ENCODE results near the gene CACNA1D. TPM values are rescaled to one million over a fixed set of nuclear protein-coding genes. Genes with fewer than 3 reads are reported as not detected.

CACNA1D gene
- total RNA-seq, 2 experiments from 2014 or later, result not detected

DNA sequence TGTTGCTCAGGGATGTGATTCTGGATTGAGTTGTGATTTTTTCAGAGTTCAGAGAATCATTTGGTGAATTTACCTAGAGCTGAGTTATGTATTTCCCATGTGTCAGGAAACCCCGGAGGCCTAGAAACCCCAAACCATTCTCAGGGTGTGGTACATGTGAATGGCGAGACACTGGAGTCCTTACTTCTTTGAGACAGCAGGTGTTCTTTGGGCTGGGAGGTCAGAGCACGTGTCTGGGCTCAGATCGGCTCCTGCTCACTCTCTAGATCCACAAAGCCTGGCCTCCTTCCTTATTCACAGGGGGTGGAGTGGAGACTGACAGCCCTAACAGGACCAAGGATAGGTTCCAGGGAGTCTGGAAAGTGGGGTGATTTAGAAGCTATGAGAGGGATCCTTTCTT, 206.0 kb downstream of the CACNA1D start:
- Mint-ChIP-seq H3K36me3 (ENCODE audit: low read depth) (no peaks in the 10 kb centered on the region), H3K4me1 (ENCODE audit: low read depth) (no peaks in the 10 kb centered on the region), H3K9me3 (no peaks in the 10 kb centered on the region), H3K4me3 (no peak overlapping the region), H3K27ac (no peak overlapping the region), H3K27me3 (ENCODE audit: low read depth) (peaks cover 3% of the 10 kb centered on the region)
- DNase-seq, result no peak
- CTCF ChIA-PET, result interaction anchor here (2.5 kb wide), 1 partner anchor 10 kb away, joined by 7 read pairs; no protein-coding TSS in a partner anchor
- intact Hi-C loops (cut with micrococcal nuclease), result no loop called here

DNA sequence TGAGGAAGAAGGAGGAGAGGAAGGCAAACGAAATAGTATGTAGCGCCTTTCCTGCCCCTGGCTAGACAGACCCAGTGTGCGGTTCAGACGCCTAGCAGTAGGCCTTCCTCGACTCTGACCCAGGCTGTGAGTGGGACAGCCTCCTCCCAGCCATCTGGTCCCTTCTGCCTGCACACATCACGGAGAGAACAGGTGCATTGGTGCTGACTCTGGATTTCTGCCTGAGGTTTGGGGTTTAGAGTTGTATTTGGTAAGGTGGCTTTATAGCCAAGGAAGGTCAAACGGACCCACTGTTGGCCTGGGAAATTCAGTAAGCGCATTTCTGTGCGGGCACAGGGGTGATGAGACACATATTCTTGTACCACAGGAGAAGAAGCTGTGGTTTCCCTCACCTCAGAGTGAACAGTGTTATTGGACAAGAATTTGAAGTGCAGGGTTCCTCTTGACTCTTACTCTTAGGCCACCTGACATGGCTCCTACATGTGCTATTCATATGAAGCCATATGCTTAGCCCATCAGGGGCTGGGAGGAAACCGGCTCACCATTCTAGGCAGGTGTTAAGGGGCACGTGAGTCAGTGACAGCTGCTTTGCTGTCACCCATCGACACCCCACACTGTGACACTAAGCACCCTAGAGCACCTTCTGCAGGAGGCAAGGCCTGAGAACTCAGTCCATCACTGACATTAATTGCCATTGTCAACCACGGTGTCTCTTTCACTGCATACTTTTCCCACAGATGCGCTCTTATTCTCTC, 208.5 kb downstream of the CACNA1D start:
- Mint-ChIP-seq H3K27ac (no peak overlapping the region), H3K36me3 (ENCODE audit: low read depth) (no peaks in the 10 kb centered on the region), H3K4me3 (no peak overlapping the region), H3K4me1 (ENCODE audit: low read depth) (no peaks in the 10 kb centered on the region), H3K9me3 (no peaks in the 10 kb centered on the region), H3K27me3 (ENCODE audit: low read depth) (peaks cover 3% of the 10 kb centered on the region)
- CTCF ChIA-PET, result interaction anchor here (0.6 kb wide), 1 partner anchor 329 kb away, joined by 3 read pairs; no protein-coding TSS in a partner anchor
- DNase-seq, result no peak
- intact Hi-C loops (cut with micrococcal nuclease), result no loop called here

DNA sequence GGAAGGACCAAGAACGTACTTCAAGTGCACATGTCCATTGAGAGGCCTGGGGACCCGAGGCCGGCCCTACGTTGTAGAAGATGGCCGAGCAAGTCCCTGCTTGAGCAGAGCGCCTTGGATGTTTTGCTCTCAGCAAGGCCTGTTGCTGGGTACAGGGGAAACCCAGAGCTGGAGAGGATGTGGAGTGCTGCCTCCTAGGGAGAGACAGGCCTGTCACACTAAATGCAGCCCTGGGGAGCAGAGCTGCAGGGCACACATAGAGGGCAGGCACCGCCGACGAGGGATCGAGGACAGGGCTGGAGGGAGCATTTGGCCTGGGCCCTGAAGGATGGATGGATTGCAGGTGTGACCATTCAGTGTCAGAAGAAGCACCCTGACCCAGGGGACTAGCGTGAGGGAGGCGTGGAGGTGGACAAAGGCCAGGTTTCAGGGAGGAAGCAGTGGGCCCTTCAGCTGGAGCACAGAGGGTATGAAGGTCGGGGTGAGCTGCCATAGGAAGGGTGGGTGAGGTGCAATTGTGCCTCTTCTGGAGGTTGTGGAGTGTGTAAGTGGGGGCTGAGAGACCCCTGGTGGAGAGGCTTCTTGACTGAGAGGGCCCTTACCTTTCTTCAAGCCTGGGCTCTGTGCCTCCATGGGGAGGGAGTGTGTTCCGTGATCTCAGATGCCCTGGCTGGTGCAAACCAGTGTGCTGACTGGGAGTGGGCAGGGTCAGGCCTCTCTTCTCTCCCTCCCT, 209.4 kb downstream of the CACNA1D start:
- CTCF ChIA-PET, result interaction anchor here (0.6 to 1.0 kb wide), 2 partner anchors 14 to 329 kb away, joined by 3 read pairs; no protein-coding TSS in a partner anchor
- H3K4me3 Mint-ChIP-seq, result no peak overlapping the region
- intact Hi-C loops (cut with micrococcal nuclease), result no loop called here

DNA sequence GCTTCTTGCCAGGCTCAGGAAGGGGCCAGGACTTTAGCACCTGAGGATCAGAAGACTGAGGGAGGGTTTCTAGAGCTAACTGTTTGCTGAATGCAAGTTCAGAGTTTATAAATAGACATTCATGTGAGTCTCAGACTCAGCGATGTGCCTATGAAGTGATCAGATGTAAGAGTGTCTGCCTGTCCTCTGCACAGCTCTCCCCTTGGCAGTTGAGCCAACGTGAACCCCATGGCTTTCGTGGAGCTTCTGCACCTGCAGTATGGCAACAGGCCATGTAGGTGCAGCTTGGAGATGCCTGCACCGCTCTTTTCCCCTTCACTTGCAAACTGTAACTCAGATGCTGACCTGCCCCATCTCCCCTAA, 209.9 kb downstream of the CACNA1D start:
- H3K9me3 Mint-ChIP-seq, result no peaks in the 10 kb centered on the region

More for the DNA sequence above, 209.4 kb downstream of the CACNA1D start:
- Mint-ChIP-seq H3K9me3 (no peaks in the 10 kb centered on the region), H3K4me1 (ENCODE audit: low read depth) (no peaks in the 10 kb centered on the region), H3K36me3 (ENCODE audit: low read depth) (no peaks in the 10 kb centered on the region), H3K27me3 (ENCODE audit: low read depth) (peaks cover 3% of the 10 kb centered on the region), H3K27ac (no peak overlapping the region)
- DNase-seq, result no peak

DNA sequence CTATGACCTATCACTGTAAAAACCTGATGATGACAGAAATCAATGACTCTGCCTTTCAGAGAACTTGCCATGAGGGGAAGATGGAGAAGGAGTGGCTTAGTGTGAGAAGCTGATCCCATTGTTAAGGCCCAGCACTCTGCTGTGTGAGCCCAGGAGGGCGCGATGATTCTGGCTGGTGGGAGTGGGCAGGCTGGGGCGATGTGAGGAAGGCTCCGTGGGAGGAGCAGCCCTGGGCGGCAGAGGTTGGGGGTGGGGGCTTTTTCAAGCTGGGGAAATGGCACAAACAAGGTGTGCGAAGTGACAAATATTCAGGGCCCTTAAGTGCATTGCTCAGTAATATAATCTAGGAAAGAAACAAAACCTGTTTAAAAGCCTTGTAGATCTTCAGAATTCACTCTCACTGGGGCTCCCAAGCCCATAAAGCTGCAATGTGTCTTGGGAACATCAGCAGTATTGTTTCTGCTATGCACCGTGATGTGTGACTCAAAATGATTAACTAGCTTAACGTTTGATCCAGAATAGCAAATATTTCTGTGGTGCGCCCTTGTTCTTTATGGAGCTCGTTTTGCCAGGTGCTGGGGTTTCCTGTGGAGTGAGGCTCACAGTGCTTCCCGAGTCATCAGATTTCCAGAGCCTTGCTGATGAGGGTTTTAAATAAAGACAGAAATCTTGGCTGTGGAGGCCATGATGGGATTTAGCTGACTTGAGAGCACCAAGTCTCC, 210.8 kb downstream of the CACNA1D start:
- DNase-seq, result no peak
- intact Hi-C loops (cut with micrococcal nuclease), result no loop called here
- Mint-ChIP-seq H3K4me3 (no peak overlapping the region), H3K27ac (no peak overlapping the region), H3K36me3 (ENCODE audit: low read depth) (no peaks in the 10 kb centered on the region), H3K9me3 (no peaks in the 10 kb centered on the region), H3K4me1 (ENCODE audit: low read depth) (no peaks in the 10 kb centered on the region), H3K27me3 (ENCODE audit: low read depth) (peaks cover 3% of the 10 kb centered on the region)
- CTCF ChIA-PET, result interaction anchor here (0.9 to 1.0 kb wide), 2 partner anchors 12 to 330 kb away, joined by 3 read pairs; no protein-coding TSS in a partner anchor

More for the DNA sequence above, 209.9 kb downstream of the CACNA1D start:
- Mint-ChIP-seq H3K27me3 (ENCODE audit: low read depth) (peaks cover 2% of the 10 kb centered on the region), H3K27ac (no peak overlapping the region), H3K4me3 (no peak overlapping the region), H3K4me1 (ENCODE audit: low read depth) (no peaks in the 10 kb centered on the region), H3K36me3 (ENCODE audit: low read depth) (no peaks in the 10 kb centered on the region)
- no peak for DNase-seq
- CTCF ChIA-PET, result interaction anchor here (1.0 kb wide), 1 partner anchor 329 kb away, joined by 3 read pairs; no protein-coding TSS in a partner anchor
- intact Hi-C loops (cut with micrococcal nuclease), result no loop called here

DNA sequence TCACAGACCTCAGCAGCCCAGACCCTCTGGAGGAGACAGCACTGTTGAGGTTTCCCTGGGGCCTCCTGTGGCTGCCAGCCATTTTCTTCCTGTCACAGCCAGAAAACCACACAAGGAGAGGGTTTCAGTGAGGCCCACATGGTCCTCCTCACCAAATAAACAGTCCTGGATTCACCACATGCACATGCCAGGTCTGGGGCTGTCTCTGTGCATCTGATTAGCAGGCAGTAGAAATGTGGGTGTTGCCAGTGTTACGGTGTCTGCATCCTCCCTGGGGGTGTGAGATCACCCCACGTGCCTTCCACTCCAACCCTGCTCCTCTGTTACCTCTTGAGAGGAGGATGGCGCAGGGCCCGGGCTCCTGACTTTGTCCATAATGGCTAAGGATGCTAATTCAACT, 211.4 kb downstream of the CACNA1D start:
- no peaks in the 10 kb centered on the region for H3K9me3 Mint-ChIP-seq
- CTCF ChIA-PET, result no interaction called here
- intact Hi-C loops (cut with micrococcal nuclease), result no loop called here
- H3K27me3 Mint-ChIP-seq (ENCODE audit: low read depth), result peaks cover 5% of the 10 kb centered on the region
- H3K36me3 Mint-ChIP-seq (ENCODE audit: low read depth), result no peaks in the 10 kb centered on the region
- no peak for DNase-seq
- no peak overlapping the region for H3K4me3 Mint-ChIP-seq
- H3K27ac Mint-ChIP-seq, result no peak overlapping the region
- H3K4me1 Mint-ChIP-seq (ENCODE audit: low read depth), result no peaks in the 10 kb centered on the region

DNA sequence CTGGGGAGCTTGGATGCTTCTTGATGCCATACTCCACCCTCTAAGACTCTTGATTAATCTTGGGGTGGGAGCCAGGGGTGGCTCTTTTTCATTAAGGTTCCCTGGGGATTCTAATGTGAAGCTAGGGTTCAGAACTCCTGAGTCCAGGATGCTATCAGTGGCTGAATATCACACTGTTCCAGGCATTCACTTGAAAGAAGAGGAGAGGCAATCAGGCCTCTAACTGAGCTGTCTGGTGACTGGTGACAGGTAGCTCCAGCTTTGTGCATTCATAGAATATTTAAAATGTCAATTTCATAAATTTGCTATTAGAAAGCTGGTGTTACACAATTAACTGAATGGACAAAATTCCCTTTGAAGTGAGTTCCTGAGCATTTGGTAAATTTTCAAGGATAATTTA, 212.8 kb downstream of the CACNA1D start:
- CTCF ChIA-PET, result interaction anchor here (0.5 to 1.8 kb wide), 3 partner anchors 10 to 487 kb away, joined by 3 to 6 read pairs (median 5); no protein-coding TSS in a partner anchor
- intact Hi-C loops (cut with micrococcal nuclease), result no loop called here
- H3K27me3 Mint-ChIP-seq (ENCODE audit: low read depth), result peaks cover 5% of the 10 kb centered on the region
- H3K4me1 Mint-ChIP-seq (ENCODE audit: low read depth), result no peaks in the 10 kb centered on the region
- no peaks in the 10 kb centered on the region for H3K9me3 Mint-ChIP-seq
- no peaks in the 10 kb centered on the region for H3K36me3 Mint-ChIP-seq (ENCODE audit: low read depth)
- DNase-seq, result no peak
- H3K4me3 Mint-ChIP-seq, result no peak overlapping the region
- no peak overlapping the region for H3K27ac Mint-ChIP-seq

DNA sequence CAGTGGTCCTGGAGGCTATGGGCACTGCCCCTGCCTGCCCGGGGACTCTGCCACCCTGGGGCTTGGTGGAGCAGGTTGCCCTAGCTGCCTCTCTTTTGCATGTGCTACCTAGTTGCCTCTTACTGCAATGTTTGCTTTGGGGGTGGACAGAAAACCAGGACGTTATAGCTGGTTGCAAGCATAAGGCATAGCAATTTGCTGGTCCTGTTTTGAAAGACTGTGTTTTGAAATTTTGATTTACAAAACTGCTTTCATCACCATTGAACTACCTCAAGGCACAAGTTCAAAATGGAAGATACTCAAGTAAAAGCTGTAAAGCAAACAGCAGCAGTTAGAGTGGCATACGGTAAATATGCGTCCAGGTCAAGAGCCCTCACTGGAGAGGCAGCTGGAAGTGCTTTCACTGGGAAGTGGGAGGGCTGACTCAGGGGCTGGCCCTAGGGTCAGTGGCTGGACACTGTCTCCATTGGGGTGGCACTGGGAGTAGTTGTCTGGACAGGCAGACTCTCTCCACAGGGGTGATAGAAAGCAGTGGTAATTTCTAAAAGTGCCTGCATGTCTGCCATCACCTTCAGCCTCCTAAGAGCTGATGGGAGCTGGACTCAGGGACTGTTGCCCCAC, 213.7 kb downstream of the CACNA1D start:
- CTCF ChIA-PET, result interaction anchor here (0.6 to 1.8 kb wide), 3 partner anchors 11 to 488 kb away, joined by 3 to 6 read pairs (median 4); no protein-coding TSS in a partner anchor
- Mint-ChIP-seq H3K27me3 (ENCODE audit: low read depth) (peaks cover 3% of the 10 kb centered on the region), H3K4me1 (ENCODE audit: low read depth) (no peaks in the 10 kb centered on the region), H3K36me3 (ENCODE audit: low read depth) (no peaks in the 10 kb centered on the region), H3K27ac (no peak overlapping the region), H3K4me3 (no peak overlapping the region), H3K9me3 (no peaks in the 10 kb centered on the region)
- intact Hi-C loops (cut with micrococcal nuclease), result no loop called here
- DNase-seq, result no peak

DNA sequence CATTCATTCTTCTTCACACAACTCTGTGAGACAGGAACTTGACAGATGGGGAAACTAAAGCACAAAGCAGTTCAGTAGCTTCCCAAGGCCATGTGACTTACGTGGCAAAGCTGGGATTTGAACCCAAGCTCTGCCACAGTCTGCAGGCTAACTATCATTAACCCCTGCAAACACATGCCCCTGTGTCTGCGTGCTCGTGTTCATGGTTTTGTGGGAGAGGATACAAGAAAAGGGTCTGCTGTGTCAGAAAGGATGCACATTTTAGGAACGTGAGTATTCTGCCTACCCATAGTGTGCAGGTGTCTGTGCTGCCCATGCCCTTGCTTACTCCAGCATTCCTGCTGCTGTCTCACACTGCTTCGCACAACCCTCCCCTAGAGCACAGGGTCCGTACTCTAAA, 214.8 kb downstream of the CACNA1D start:
- Mint-ChIP-seq H3K27me3 (ENCODE audit: low read depth) (peaks cover 3% of the 10 kb centered on the region), H3K36me3 (ENCODE audit: low read depth) (no peaks in the 10 kb centered on the region), H3K9me3 (no peaks in the 10 kb centered on the region), H3K4me1 (ENCODE audit: low read depth) (no peaks in the 10 kb centered on the region), H3K4me3 (no peak overlapping the region), H3K27ac (no peak overlapping the region)
- DNase-seq, result no peak
- CTCF ChIA-PET, result interaction anchor here (0.7 to 2.9 kb wide), 7 partner anchors 32 to 334 kb away, joined by 3 to 21 read pairs (median 3); no protein-coding TSS in a partner anchor
- intact Hi-C loops (cut with micrococcal nuclease), result no loop called here

DNA sequence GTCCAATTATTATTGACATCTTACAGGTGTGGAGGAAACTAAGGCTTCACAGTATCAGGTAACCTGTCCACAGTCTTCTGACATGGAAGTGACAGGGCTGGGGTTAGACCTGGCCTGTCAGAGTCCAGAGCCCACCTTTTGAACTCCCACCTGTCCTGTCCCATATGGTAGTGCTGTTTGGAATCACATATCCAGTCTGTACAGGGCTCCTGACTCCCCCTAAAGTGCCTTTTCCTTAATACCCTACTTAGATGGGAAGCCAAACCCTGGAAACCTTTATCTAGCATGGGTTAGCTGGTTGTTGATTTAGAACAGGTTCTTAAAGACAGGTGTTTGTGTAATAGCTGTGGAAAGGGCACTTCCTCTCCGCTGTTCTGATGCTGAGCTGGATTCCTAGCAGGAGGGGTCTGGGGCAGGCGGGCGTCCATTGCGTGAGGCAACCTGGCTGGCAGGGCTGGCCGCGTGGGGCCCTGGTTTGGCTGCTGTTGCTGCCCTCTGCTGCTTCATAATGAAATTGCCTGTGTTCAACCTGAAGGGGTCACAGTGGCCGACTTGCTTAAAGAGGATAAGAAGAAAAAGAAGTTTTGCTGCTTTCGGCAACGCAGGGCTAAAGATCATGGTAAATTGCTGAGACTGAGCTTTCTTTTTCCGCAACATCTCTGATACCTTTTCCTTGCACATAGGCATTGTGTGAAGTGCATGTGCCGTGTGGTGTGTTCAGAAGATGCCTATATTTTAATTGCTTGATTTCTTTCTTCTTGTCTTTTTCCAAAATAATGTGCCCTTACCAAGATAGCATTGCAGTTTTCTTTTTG, 215.7 kb downstream of the CACNA1D start:
- CTCF ChIA-PET, result interaction anchor here (0.5 to 2.9 kb wide), 17 partner anchors 10 to 491 kb away, joined by 3 to 21 read pairs (median 3); partner anchors contain the start of gene ACTR8
- peaks cover 3% of the 10 kb centered on the region for H3K27me3 Mint-ChIP-seq (ENCODE audit: low read depth)

DNA sequence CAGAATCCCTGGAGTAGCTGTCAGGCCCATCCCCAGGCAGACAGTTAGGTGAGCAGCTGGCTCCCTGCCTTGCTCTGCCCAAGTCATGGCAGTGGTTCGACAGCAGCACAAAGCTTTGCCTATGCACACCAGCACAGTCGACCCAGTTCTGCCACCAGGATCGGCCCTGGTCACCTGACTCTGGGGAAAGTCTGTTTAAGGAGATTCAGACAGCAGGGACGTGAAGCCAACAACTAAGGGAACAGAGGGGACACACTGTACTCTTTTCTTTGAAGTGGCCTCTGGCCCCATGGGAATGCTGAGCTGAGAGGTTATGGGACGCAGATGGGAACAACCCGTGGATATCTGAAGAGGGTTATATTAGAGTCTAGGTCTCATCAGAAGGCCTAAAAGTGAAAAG, 217.0 kb downstream of the CACNA1D start:
- H3K27me3 Mint-ChIP-seq (ENCODE audit: low read depth), result peaks cover 3% of the 10 kb centered on the region
- DNase-seq, result no peak
- H3K27ac Mint-ChIP-seq, result no peak overlapping the region
- intact Hi-C loops (cut with micrococcal nuclease), result loop anchor here (5.0 to 10.0 kb wide), 2 partner anchors 177 to 599 kb away; no protein-coding TSS in a partner anchor
- H3K4me3 Mint-ChIP-seq, result no peak overlapping the region
- H3K9me3 Mint-ChIP-seq, result no peaks in the 10 kb centered on the region
- no peaks in the 10 kb centered on the region for H3K36me3 Mint-ChIP-seq (ENCODE audit: low read depth)
- CTCF ChIA-PET, result interaction anchor here (0.8 to 2.9 kb wide), 4 partner anchors 14 to 337 kb away, joined by 3 to 21 read pairs (median 7); no protein-coding TSS in a partner anchor
- no peaks in the 10 kb centered on the region for H3K4me1 Mint-ChIP-seq (ENCODE audit: low read depth)

More for the DNA sequence above, 215.7 kb downstream of the CACNA1D start:
- Mint-ChIP-seq H3K4me1 (ENCODE audit: low read depth) (no peaks in the 10 kb centered on the region), H3K4me3 (no peak overlapping the region), H3K9me3 (no peaks in the 10 kb centered on the region), H3K27ac (no peak overlapping the region), H3K36me3 (ENCODE audit: low read depth) (no peaks in the 10 kb centered on the region)
- DNase-seq, result peak; percentile 79
- intact Hi-C loops (cut with micrococcal nuclease), result loop anchor here (1.0 to 10.0 kb wide), 5 partner anchors 175 to 598 kb away; no protein-coding TSS in a partner anchor
